Loucy (cell line): ENCODE measurements around the gene CSNK1G1.
A peak's percentile ranks its signal among the peaks of the same experiment; 100 is the strongest.

Experiments used
- H2AFZ ChIP-seq: fragments of 200-600 bp; sonication (generic); 2 replicates; pipeline ENCODE4 v1.6.0; 2016; ENCODE audit warnings: antibody characterized with exemption, mild to moderate bottlenecking, low read length, moderate library complexity
- H3F3A ChIP-seq: fragments of 200-600 bp; 2 replicates; pipeline ENCODE4 v1.6.0; 2016; ENCODE audit warnings: antibody characterized with exemption, low read depth, mild to moderate bottlenecking
- H3K27me3 ChIP-seq: fragments of 200-600 bp; sonication (generic); 2 replicates; pipeline ENCODE4 v1.6.1; 2014; ENCODE audit warnings: low read length, mild to moderate bottlenecking; ENCODE audit not compliant: insufficient read depth, poor library complexity, severe bottlenecking
- H3K36me3 ChIP-seq: fragments of 200-600 bp; sonication (generic); 2 replicates; pipeline ENCODE4 v1.6.1; 2016; ENCODE audit warnings: low read length; ENCODE audit not compliant: insufficient read depth
- H3K4me1 ChIP-seq: fragments of 200-600 bp; sonication (generic); 2 replicates; pipeline ENCODE4 v1.5.1; 2014; ENCODE audit warnings: low read length, mild to moderate bottlenecking; ENCODE audit not compliant: insufficient read depth, poor library complexity, severe bottlenecking
- H3K4me2 ChIP-seq: fragments of 200-600 bp; sonication (generic); 2 replicates; pipeline ENCODE4 v1.6.0; 2014; ENCODE audit warnings: antibody characterized with exemption, low read length, low read depth, mild to moderate bottlenecking; ENCODE audit not compliant: poor library complexity, severe bottlenecking
- H3K4me3 ChIP-seq: fragments of 200-600 bp; sonication (generic); 2 replicates; pipeline ENCODE4 v1.5.1; 2014; ENCODE audit warnings: low read length, mild to moderate bottlenecking, mixed read lengths; ENCODE audit not compliant: poor library complexity, severe bottlenecking
- H3K79me2 ChIP-seq: fragments of 200-600 bp; sonication (generic); 2 replicates; pipeline ENCODE4 v1.6.1; 2014; ENCODE audit warnings: low read length; ENCODE audit not compliant: insufficient read depth
- H3K9ac ChIP-seq: fragments of 200-600 bp; sonication (generic); 2 replicates; pipeline ENCODE4 v1.6.0; 2014; ENCODE audit warnings: mild to moderate bottlenecking, low read depth, low read length, moderate library complexity; ENCODE audit not compliant: poor library complexity, severe bottlenecking
- H3K9me2 ChIP-seq: fragments of 200-600 bp; sonication (generic); replicated peaks from 2 replicates; pipeline ENCODE4 v1.6.1; 2016; ENCODE audit warnings: low read depth, low read length, mixed read lengths
- H3K9me3 ChIP-seq: fragments of 200-600 bp; sonication (generic); 2 replicates; pipeline ENCODE4 v1.6.1; 2014; ENCODE audit warnings: mild to moderate bottlenecking, antibody characterized with exemption, low read length, low read depth; ENCODE audit not compliant: insufficient read depth
- H4K20me1 ChIP-seq: fragments of 200-600 bp; sonication (generic); 2 replicates; pipeline ENCODE4 v1.6.0; 2014; ENCODE audit warnings: antibody characterized with exemption, low read length, mild to moderate bottlenecking; ENCODE audit not compliant: insufficient read depth, poor library complexity, severe bottlenecking
- EZH2phosphoT487 ChIP-seq: fragments of 200-600 bp; IDR thresholded peaks from 2 replicates; pipeline ENCODE4 v1.6.1; 2018; ENCODE audit warnings: antibody characterized with exemption, mild to moderate bottlenecking, moderate library complexity, borderline replicate concordance
- TF ChIP-seq, protein P1 (sequence below): fragments of 200-600 bp; sonication (generic); conservative IDR thresholded peaks from 2 replicates; pipeline ENCODE4 v1.5.1; 2014; ENCODE audit warnings: mild to moderate bottlenecking, antibody characterized with exemption, low read length

Gene CSNK1G1

DNA sequence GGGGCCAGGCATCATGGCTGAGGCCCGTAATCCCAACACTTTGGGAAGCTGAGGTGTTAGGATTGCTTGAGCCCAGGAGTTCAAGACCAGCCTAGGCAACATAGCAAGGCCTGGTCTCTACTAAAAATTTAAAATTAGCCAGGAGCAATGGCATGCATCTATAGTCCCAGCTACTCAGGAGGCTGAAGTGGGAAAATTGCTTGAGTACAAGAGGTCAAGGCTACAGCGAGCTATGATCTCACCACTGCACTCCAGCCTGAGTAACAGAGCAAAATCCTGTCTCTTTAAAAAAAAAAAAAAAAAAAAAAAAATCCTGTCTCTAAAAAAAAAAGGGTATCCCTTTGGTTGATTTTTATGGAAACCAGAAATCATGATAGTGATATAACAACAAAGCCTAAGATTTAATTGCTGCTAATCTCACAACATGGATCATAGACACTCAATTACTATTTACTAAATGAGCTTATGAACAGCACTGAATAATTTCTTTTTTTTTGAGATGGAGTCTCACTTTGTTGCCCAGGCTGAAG lies 13.2 kb upstream of the CSNK1G1 start:
- H4K20me1 ChIP-seq, result peaks cover 13% of the 10 kb centered on the region
- no peak overlapping the region for H3K4me3 ChIP-seq
- H3K4me2 ChIP-seq, result peak overlapping the region; percentile 5
- H3K9ac ChIP-seq, result no peak overlapping the region
- H3F3A ChIP-seq, result peaks cover 10% of the 10 kb centered on the region
- H3K79me2 ChIP-seq, result peaks cover 67% of the 10 kb centered on the region
- H3K27me3 ChIP-seq, result no peaks in the 10 kb centered on the region
- H3K4me1 ChIP-seq, result peaks cover 23% of the 10 kb centered on the region
- no peaks in the 10 kb centered on the region for H3K9me3 ChIP-seq
- peaks cover 22% of the 10 kb centered on the region for H3K36me3 ChIP-seq
- no peaks in the 10 kb centered on the region for H3K9me2 ChIP-seq
- no peak overlapping the region for H2AFZ ChIP-seq
- TF ChIP-seq, protein P1, sequence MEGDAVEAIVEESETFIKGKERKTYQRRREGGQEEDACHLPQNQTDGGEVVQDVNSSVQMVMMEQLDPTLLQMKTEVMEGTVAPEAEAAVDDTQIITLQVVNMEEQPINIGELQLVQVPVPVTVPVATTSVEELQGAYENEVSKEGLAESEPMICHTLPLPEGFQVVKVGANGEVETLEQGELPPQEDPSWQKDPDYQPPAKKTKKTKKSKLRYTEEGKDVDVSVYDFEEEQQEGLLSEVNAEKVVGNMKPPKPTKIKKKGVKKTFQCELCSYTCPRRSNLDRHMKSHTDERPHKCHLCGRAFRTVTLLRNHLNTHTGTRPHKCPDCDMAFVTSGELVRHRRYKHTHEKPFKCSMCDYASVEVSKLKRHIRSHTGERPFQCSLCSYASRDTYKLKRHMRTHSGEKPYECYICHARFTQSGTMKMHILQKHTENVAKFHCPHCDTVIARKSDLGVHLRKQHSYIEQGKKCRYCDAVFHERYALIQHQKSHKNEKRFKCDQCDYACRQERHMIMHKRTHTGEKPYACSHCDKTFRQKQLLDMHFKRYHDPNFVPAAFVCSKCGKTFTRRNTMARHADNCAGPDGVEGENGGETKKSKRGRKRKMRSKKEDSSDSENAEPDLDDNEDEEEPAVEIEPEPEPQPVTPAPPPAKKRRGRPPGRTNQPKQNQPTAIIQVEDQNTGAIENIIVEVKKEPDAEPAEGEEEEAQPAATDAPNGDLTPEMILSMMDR, result no peak
- no peak for TF ChIP-seq EZH2phosphoT487

DNA sequence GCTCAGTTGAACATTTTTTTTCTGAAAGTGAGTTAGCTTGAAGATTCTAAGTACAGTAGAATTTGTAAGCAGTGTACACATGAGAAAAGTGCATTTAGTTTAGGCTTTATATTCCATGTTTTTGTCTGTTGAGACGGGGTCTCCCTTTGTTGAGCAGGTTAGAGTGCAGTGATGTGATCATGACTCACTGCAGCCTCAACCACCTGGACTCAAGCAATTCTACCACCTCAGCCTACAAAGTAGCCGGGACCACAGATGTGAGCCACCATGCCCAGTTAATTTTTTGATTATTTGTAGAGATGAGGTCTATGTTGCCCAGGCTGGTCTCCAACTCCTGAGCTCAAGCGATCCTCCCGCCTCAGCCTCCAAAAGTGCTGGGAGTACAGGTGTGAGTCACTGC lies 5.3 kb upstream of the CSNK1G1 start:
- TF ChIP-seq EZH2phosphoT487, result no peak
- TF ChIP-seq, protein P1, result no peak
- no peak overlapping the region for H2AFZ ChIP-seq
- H3K9ac ChIP-seq, result no peak overlapping the region
- peaks cover 38% of the 10 kb centered on the region; the same call in 1 of the 2 replicates for H3K36me3 ChIP-seq
- H3K9me3 ChIP-seq, result no peaks in the 10 kb centered on the region
- H3K4me3 ChIP-seq, result no peak overlapping the region
- peaks cover 3% of the 10 kb centered on the region for H3K4me1 ChIP-seq
- H3K27me3 ChIP-seq, result no peaks in the 10 kb centered on the region
- H4K20me1 ChIP-seq, result peaks cover 4% of the 10 kb centered on the region
- H3K79me2 ChIP-seq, result no peaks in the 10 kb centered on the region
- no peaks in the 10 kb centered on the region for H3K9me2 ChIP-seq
- peaks cover 4% of the 10 kb centered on the region; the same call in 1 of the 2 replicates for H3F3A ChIP-seq
- H3K4me2 ChIP-seq, result no peak overlapping the region

GRCh38 chr15:64356710-64357040 lies 702 bp upstream of the CSNK1G1 start:
- Histone ChIP-seq H3K4me1 (peaks cover 24% of the 10 kb centered on the region), H2AFZ (no peak overlapping the region), H3K27me3 (no peaks in the 10 kb centered on the region), H3K79me2 (peaks cover 40% of the 10 kb centered on the region), H3K4me2 (peak overlapping the region; percentile 81), H3K4me3 (peak overlapping the region; percentile 85), H3K9ac (no peak overlapping the region), H4K20me1 (peaks cover 14% of the 10 kb centered on the region), H3K9me2 (no peaks in the 10 kb centered on the region), H3K9me3 (no peaks in the 10 kb centered on the region), H3F3A (peaks cover 4% of the 10 kb centered on the region; the same call in 1 of the 2 replicates), H3K36me3 (peaks cover 8% of the 10 kb centered on the region; the same call in 1 of the 2 replicates)
- TF ChIP-seq EZH2phosphoT487, result no peak
- TF ChIP-seq, protein P1, result no peak
